HEK293 (cell line): ENCODE measurements around the gene OAF.

Source experiments
- CTCF ChIA-PET: fragments of 350-600 bp; formaldehyde crosslinking; extraction: SDS; loops from one replicate; lab custom pipeline; 2021; ENCODE audit warnings: antibody characterized with exemption; lab: Yijun Ruan, JAX
- POLR2A ChIA-PET: fragments of 300-600 bp; formaldehyde crosslinking; extraction: SDS; loops from one replicate; lab custom pipeline; 2020; ENCODE audit warnings: antibody characterized with exemption, inconsistent platforms; lab: Yijun Ruan, JAX
- H3K27ac ChIP-seq: fragments of 200-500 bp; sonication (Bioruptor generic); 2 replicates; pipeline ENCODE4 v1.5.1; 2014; ENCODE audit warnings: low read depth, low read length, control low read depth, inconsistent platforms; ENCODE audit errors: extremely low read depth
- H3K36me3 ChIP-seq, 2 experiments: fragments of 200-500 bp in 1 of 2; sonication (Bioruptor generic) in 1 of 2; 1 replicate in 1 of 2; 2 replicates in 1 of 2; pipeline ENCODE4 v1.5.1; 2014 to 2017; ENCODE audit warnings: inconsistent platforms in 2 of 2, low read length in 2 of 2; ENCODE audit not compliant: control insufficient read depth in 2 of 2, insufficient read depth in 1 of 2
- H3K4me1 ChIP-seq: fragments of 200-500 bp; sonication (Bioruptor generic); 2 replicates; pipeline ENCODE4 v1.5.1; 2014; ENCODE audit warnings: mild to moderate bottlenecking, low read length, inconsistent platforms; ENCODE audit not compliant: control insufficient read depth, insufficient read depth
- H3K4me3 ChIP-seq: 2 replicates; pipeline ENCODE4 v1.5.1; 2011; ENCODE audit warnings: low read depth, mild to moderate bottlenecking, control low read depth, low read length, moderate library complexity
- H3K9me3 ChIP-seq: fragments of 200-500 bp; sonication (Bioruptor generic); 2 replicates; pipeline ENCODE4 v1.5.1; 2014; ENCODE audit warnings: low read depth, low read length, inconsistent platforms; ENCODE audit not compliant: control insufficient read depth, insufficient read depth
- HOXD13 ChIP-seq: sonication (generic); formaldehyde crosslinking; IDR thresholded peaks from 2 replicates; pipeline ENCODE4 v1.8.0; 2022; ENCODE audit warnings: missing genetic modification reagents, borderline replicate concordance
- KLF16 ChIP-seq: fragments of 450-650 bp; formaldehyde crosslinking; IDR thresholded peaks from 2 replicates; pipeline ENCODE4 v1.5.1; 2017; ENCODE audit warnings: missing biosample characterization, missing genetic modification characterization
- MEIS1 ChIP-seq: sonication (generic); formaldehyde crosslinking; IDR thresholded peaks from 2 replicates; pipeline ENCODE4 v1.8.1; 2022; ENCODE audit warnings: missing genetic modification reagents, mild to moderate bottlenecking, borderline replicate concordance
- PRDM10 ChIP-seq: fragments of 450-650 bp; formaldehyde crosslinking; IDR thresholded peaks from 2 replicates; pipeline ENCODE4 v1.5.1; 2016; ENCODE audit warnings: missing biosample characterization, missing genetic modification characterization
- REPIN1 ChIP-seq: fragments of 450-650 bp; formaldehyde crosslinking; IDR thresholded peaks from 2 replicates; pipeline ENCODE4 v1.5.1; 2017; ENCODE audit warnings: missing biosample characterization, missing genetic modification characterization, low read depth
- ZBTB17 ChIP-seq: fragments of 450-650 bp; formaldehyde crosslinking; IDR thresholded peaks from 2 replicates; pipeline ENCODE4 v1.5.1; 2016; ENCODE audit warnings: missing biosample characterization, missing genetic modification characterization
- ZFHX2 ChIP-seq: fragments of 450-650 bp; formaldehyde crosslinking; conservative IDR thresholded peaks from 2 replicates; pipeline ENCODE4 v1.5.1; 2016; ENCODE audit warnings: missing biosample characterization, missing genetic modification characterization
- ZFP41 ChIP-seq: fragments of 450-650 bp; formaldehyde crosslinking; IDR thresholded peaks from 2 replicates; pipeline ENCODE4 v1.5.1; 2016; ENCODE audit warnings: missing biosample characterization, missing genetic modification characterization, borderline replicate concordance
- ZIC2 ChIP-seq: fragments of 450-650 bp; formaldehyde crosslinking; IDR thresholded peaks from 2 replicates; pipeline ENCODE4 v1.5.1; 2016; ENCODE audit warnings: missing biosample characterization, missing genetic modification characterization
- ZNF214 ChIP-seq: fragments of 450-650 bp; formaldehyde crosslinking; IDR thresholded peaks from 2 replicates; pipeline ENCODE4 v1.5.1; 2017; ENCODE audit warnings: missing biosample characterization, mild to moderate bottlenecking, missing genetic modification characterization, borderline replicate concordance
- ZNF239 ChIP-seq: fragments of 450-650 bp; formaldehyde crosslinking; IDR thresholded peaks from 2 replicates; pipeline ENCODE4 v1.5.1; 2016; ENCODE audit warnings: missing biosample characterization, missing genetic modification characterization
- ZNF292 ChIP-seq: fragments of 450-650 bp; formaldehyde crosslinking; IDR thresholded peaks from 2 replicates; pipeline ENCODE4 v1.5.1; 2016; ENCODE audit warnings: low read depth, missing biosample characterization, missing genetic modification characterization, borderline replicate concordance
- ZNF302 ChIP-seq: fragments of 450-650 bp; formaldehyde crosslinking; IDR thresholded peaks from 2 replicates; pipeline ENCODE4 v1.5.1; 2016; ENCODE audit warnings: missing biosample characterization, missing genetic modification characterization, low read depth
- ZNF449 ChIP-seq: fragments of 450-650 bp; formaldehyde crosslinking; IDR thresholded peaks from 2 replicates; pipeline ENCODE4 v1.5.1; 2017; ENCODE audit warnings: missing biosample characterization, mild to moderate bottlenecking, missing genetic modification characterization, moderate library complexity
- ZNF473 ChIP-seq: fragments of 450-650 bp; formaldehyde crosslinking; IDR thresholded peaks from 2 replicates; pipeline ENCODE4 v1.5.1; 2017; ENCODE audit warnings: missing biosample characterization, missing genetic modification characterization
- ZNF513 ChIP-seq: fragments of 450-650 bp; IDR thresholded peaks from 2 replicates; pipeline ENCODE4 v1.5.1; 2018; ENCODE audit warnings: missing biosample characterization, missing genetic modification characterization
- ZNF596 ChIP-seq: fragments of 450-650 bp; IDR thresholded peaks from 2 replicates; pipeline ENCODE4 v1.5.0; 2018; ENCODE audit warnings: missing biosample characterization, mild to moderate bottlenecking, missing genetic modification characterization, moderate library complexity
- ZNF660 ChIP-seq: fragments of 450-650 bp; IDR thresholded peaks from 2 replicates; pipeline ENCODE4 v1.5.1; 2018; ENCODE audit warnings: missing biosample characterization, mild to moderate bottlenecking, missing genetic modification characterization
- ZNF785 ChIP-seq: fragments of 450-650 bp; formaldehyde crosslinking; IDR thresholded peaks from 2 replicates; pipeline ENCODE4 v1.5.1; 2016; ENCODE audit warnings: missing biosample characterization, missing genetic modification characterization
- ZSCAN30 ChIP-seq: fragments of 450-650 bp; IDR thresholded peaks from 2 replicates; pipeline ENCODE4 v1.5.1; 2018; ENCODE audit warnings: missing biosample characterization, mild to moderate bottlenecking, missing genetic modification characterization, moderate library complexity

The OAF gene

GRCh38 chr11:120216426-120217102, 5.7 kb downstream of the OAF start:
- H3K27ac ChIP-seq, result no peak overlapping the region

GRCh38 chr11:120217526-120217925, 6.7 kb downstream of the OAF start:
- Histone ChIP-seq H3K27ac (no peak overlapping the region), H3K4me3 (no peak overlapping the region), H3K9me3 (no peaks in the 10 kb centered on the region), H3K36me3 (peaks cover 0 to 19% of the 10 kb centered on the region in 2 experiments; a peak in 1 of 3 replicates), H3K4me1 (peaks cover 3% of the 10 kb centered on the region; the same call in 1 of the 2 replicates)
- no peak for TF ChIP-seq MEIS1 (CRISPR knock-in tag)
- POLR2A ChIA-PET, result no interaction called here
- CTCF ChIA-PET, result no interaction called here

More at GRCh38 chr11:120216426-120217102, 5.7 kb downstream of the OAF start:
- peaks cover 0 to 19% of the 10 kb centered on the region in 2 experiments; a peak in 1 of 3 replicates for H3K36me3 ChIP-seq
- ChIA-PET CTCF (interaction anchor here (0.6 to 0.9 kb wide), 3 partner anchors 12 to 83 kb away, joined by 3 to 5 read pairs (median 3); no protein-coding TSS in a partner anchor), POLR2A (no interaction called here)
- TF ChIP-seq ZIC2 (tag by site-specific recombination) (peak; percentile 94), ZNF449 (tag by site-specific recombination) (no peak), ZSCAN30 (tag by site-specific recombination) (no peak)
- H3K4me3 ChIP-seq, result no peak overlapping the region
- no peaks in the 10 kb centered on the region for H3K9me3 ChIP-seq
- peaks cover 3% of the 10 kb centered on the region; the same call in 1 of the 2 replicates for H3K4me1 ChIP-seq

DNA sequence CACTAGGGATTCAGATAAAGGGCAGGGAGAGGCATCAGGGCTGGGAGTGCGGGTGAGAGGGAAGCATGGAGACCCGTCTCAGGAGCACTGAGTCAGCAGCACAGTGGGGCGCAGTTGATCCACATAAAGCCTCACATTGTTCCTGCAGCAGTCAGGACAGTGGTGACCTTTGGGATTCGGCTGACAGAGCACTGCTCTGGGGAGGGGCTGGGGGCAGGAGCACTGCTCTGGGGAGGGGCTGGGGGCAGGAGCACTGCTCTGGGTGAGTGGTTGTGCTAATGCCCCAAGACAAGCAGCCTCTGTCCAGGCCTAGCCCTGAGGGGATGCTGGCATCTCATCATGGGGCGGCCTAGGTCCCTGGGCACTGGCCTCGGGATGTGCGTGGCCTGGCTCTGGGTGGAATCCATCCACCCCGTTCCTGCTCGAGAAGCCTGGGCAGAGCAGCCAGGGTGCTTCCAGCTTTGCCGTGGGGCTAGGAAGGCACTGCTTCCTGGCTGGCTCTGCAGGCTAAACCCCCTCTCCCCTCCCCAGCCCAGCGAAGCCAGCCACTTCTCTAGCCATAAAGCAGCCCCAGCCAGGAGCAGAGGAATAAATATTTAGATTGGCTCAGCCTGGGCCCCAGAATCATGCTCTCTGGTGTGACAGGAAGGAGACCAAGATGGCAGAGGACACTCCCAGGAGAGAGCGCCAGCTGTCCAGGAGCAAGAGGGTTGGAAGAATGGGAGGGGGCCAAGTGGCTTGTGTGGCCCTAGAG, 7.3 kb downstream of the OAF start:
- no peak overlapping the region for H3K4me3 ChIP-seq
- no peak for TF ChIP-seq ZNF785 (tag by site-specific recombination)
- no peak for TF ChIP-seq KLF16 (tag by site-specific recombination)
- no peak for TF ChIP-seq PRDM10 (tag by site-specific recombination)
- no peak for TF ChIP-seq ZNF239
- no peak for TF ChIP-seq HOXD13 (CRISPR knock-in tag)
- TF ChIP-seq ZNF596, result no peak
- no peak for TF ChIP-seq ZNF660
- TF ChIP-seq ZBTB17 (tag by site-specific recombination), result no peak
- TF ChIP-seq ZNF214 (tag by site-specific recombination), result no peak
- no peak for TF ChIP-seq ZFP41
- no peak for TF ChIP-seq ZNF292 (tag by site-specific recombination)
- TF ChIP-seq REPIN1 (tag by site-specific recombination), result no peak
- TF ChIP-seq ZNF302 (tag by site-specific recombination), result no peak
- TF ChIP-seq ZNF473 (tag by site-specific recombination), result no peak
- no peak for TF ChIP-seq ZNF513
- no peak for TF ChIP-seq ZFHX2 (tag by site-specific recombination)
- TF ChIP-seq ZIC2 (tag by site-specific recombination), result no peak
- TF ChIP-seq, all 188 proteins: peak for 0
- ChIA-PET POLR2A (no interaction called here), CTCF (interaction anchor here (0.7 kb wide), 1 partner anchor 11 kb away, joined by 3 read pairs; no protein-coding TSS in a partner anchor)
- Histone ChIP-seq H3K36me3 (peaks cover 0 to 19% of the 10 kb centered on the region in 2 experiments; a peak in 1 of 3 replicates), H3K4me1 (no peaks in the 10 kb centered on the region), H3K9me3 (no peaks in the 10 kb centered on the region), H3K27ac (no peak overlapping the region)
